ENCODE results near the gene S100A13. TPM values are rescaled to one million over a fixed set of nuclear protein-coding genes. Genes with fewer than 3 reads are reported as not detected.
A peak's percentile ranks its signal among the peaks of the same experiment; 100 is the strongest.

Gene S100A13
- total RNA-seq, 1 donor from 2014 or later = 152 TPM

- no peak for TF ChIP-seq CTCF (IDR thresholded peaks at IDR 0.05; ENCODE audit: unreplicated experiment)
- H3K36me3 Mint-ChIP-seq (ENCODE audit: low read depth, unreplicated experiment) = peaks cover 36% of the 10 kb centered on the region
- no peak overlapping the region for H3K27ac Mint-ChIP-seq (ENCODE audit: unreplicated experiment)
- H3K27me3 Mint-ChIP-seq (ENCODE audit: unreplicated experiment) = peaks cover 4% of the 10 kb centered on the region
- H3K4me3 Mint-ChIP-seq (ENCODE audit: unreplicated experiment) = no peak overlapping the region
- peaks cover 10% of the 10 kb centered on the region for H3K4me1 Mint-ChIP-seq (ENCODE audit: unreplicated experiment)
- no peaks in the 10 kb centered on the region for H3K9me3 Mint-ChIP-seq (ENCODE audit: unreplicated experiment)
- DNase-seq (ENCODE audit: low spot score) = no peak
These were observed 35.0 kb upstream of the S100A13 start for GRCh38 chr1:153662269-153662668.

- no peaks in the 10 kb centered on the region for H3K9me3 Mint-ChIP-seq (ENCODE audit: unreplicated experiment)
- H3K36me3 Mint-ChIP-seq (ENCODE audit: low read depth, unreplicated experiment) = peaks cover 36% of the 10 kb centered on the region
- TF ChIP-seq CTCF (IDR thresholded peaks at IDR 0.05; ENCODE audit: unreplicated experiment) = no peak
- peak overlapping the region; percentile 31 for H3K4me3 Mint-ChIP-seq (ENCODE audit: unreplicated experiment)
- peaks cover 4% of the 10 kb centered on the region for H3K27me3 Mint-ChIP-seq (ENCODE audit: unreplicated experiment)
- no peak for DNase-seq (ENCODE audit: low spot score)
- H3K4me1 Mint-ChIP-seq (ENCODE audit: unreplicated experiment) = peaks cover 10% of the 10 kb centered on the region
- H3K27ac Mint-ChIP-seq (ENCODE audit: unreplicated experiment) = peak overlapping the region; percentile 48
These were observed 33.9 kb upstream of the S100A13 start for GRCh38 chr1:153661111-153661708.

- Mint-ChIP-seq H3K27ac (ENCODE audit: unreplicated experiment) (peak overlapping the region; percentile 62), H3K27me3 (ENCODE audit: unreplicated experiment) (peaks cover 4% of the 10 kb centered on the region), H3K4me1 (ENCODE audit: unreplicated experiment) (peaks cover 6% of the 10 kb centered on the region), H3K9me3 (ENCODE audit: unreplicated experiment) (no peaks in the 10 kb centered on the region), H3K4me3 (ENCODE audit: unreplicated experiment) (peak overlapping the region; percentile 96), H3K36me3 (ENCODE audit: low read depth, unreplicated experiment) (peaks cover 23% of the 10 kb centered on the region)
- no peak for DNase-seq (ENCODE audit: low spot score)
- TF ChIP-seq CTCF (IDR thresholded peaks at IDR 0.05; ENCODE audit: unreplicated experiment) = no peak
These were observed 32.4 kb upstream of the S100A13 start for GRCh38 chr1:153659656-153660055.

- no peaks in the 10 kb centered on the region for H3K9me3 Mint-ChIP-seq (ENCODE audit: unreplicated experiment)
- H3K36me3 Mint-ChIP-seq (ENCODE audit: low read depth, unreplicated experiment) = peaks cover 20% of the 10 kb centered on the region
- no peak for TF ChIP-seq CTCF (IDR thresholded peaks at IDR 0.05; ENCODE audit: unreplicated experiment)
- peak overlapping the region; percentile 62 for H3K27ac Mint-ChIP-seq (ENCODE audit: unreplicated experiment)
- DNase-seq (ENCODE audit: low spot score) = no peak
- H3K4me1 Mint-ChIP-seq (ENCODE audit: unreplicated experiment) = peaks cover 6% of the 10 kb centered on the region
- H3K27me3 Mint-ChIP-seq (ENCODE audit: unreplicated experiment) = peaks cover 4% of the 10 kb centered on the region
- peak overlapping the region; percentile 96 for H3K4me3 Mint-ChIP-seq (ENCODE audit: unreplicated experiment)
These were observed 31.9 kb upstream of the S100A13 start for GRCh38 chr1:153659175-153659534.

GRCh38 chr1:153658400-153659174 lies 31.3 kb upstream of the S100A13 start, which contains the start of gene SNAPIN:
SNAPIN (plus strand) TSS chr1:153658703; CDS start chr1:153658744, 41 bp downstream.
- DNase-seq (ENCODE audit: low spot score) = peak; percentile 78
- Mint-ChIP-seq H3K36me3 (ENCODE audit: low read depth, unreplicated experiment) (peaks cover 17% of the 10 kb centered on the region), H3K4me3 (ENCODE audit: unreplicated experiment) (peak within 1 kb of the TSS; percentile 96), H3K4me1 (ENCODE audit: unreplicated experiment) (peaks cover 6% of the 10 kb centered on the region), H3K27ac (ENCODE audit: unreplicated experiment) (peak within 1 kb of the TSS; percentile 75), H3K27me3 (ENCODE audit: unreplicated experiment) (peaks cover 6% of the 10 kb centered on the region), H3K9me3 (ENCODE audit: unreplicated experiment) (no peaks in the 10 kb centered on the region)
- TF ChIP-seq CTCF (IDR thresholded peaks at IDR 0.05; ENCODE audit: unreplicated experiment) = no peak

Data from endothelial cell (in vitro differentiated cells).